ENCODE data around the gene ACOX3.

The ACOX3 gene

DNA sequence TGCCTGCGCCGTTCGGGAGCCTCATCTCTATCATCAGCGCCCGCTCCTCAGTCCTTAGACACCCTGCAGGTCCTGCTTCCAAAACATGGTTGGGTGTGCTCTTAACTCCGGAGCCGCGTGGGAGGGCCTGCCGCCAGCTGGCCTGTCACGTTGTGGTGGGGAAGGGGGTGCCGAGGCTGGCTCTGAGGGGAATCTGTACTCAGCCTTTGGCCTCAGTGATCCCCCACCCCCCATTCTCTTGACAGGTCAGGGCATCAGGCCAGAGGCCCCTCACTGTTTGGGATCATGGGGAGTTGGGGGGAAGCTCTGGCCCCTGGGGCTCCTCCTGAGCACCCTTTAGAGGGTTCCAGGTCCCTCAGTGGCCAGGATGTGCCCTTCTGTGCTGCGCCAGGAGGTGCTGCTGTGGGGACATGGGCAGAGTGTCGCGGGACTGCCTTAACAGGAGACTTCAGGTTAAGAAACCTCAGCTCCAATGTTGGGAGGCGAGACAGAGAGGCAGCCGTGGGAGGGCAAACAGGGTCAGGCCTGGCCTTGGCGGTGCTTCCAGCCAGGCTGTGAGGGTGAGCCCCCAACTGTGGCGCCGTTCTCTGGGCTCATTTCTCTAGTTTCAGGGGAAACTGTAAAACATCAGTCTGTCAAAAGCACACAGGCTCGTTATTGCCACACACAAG is 33.5 kb upstream of the ACOX3 start:
- H3K27ac ChIP-seq (ENCODE audit: low read length): no peak overlapping the region
- no peak overlapping the region for H3K4me3 ChIP-seq (ENCODE audit: low read length)
- H3K9ac ChIP-seq (ENCODE audit: low read depth, low read length): no peak overlapping the region
- H3K36me3 ChIP-seq (ENCODE audit: insufficient read depth, low read depth, low read length): peaks cover 33% of the 10 kb centered on the region
- no peaks in the 10 kb centered on the region for H3K27me3 ChIP-seq (ENCODE audit: insufficient read depth, low read length)
- H3K4me1 ChIP-seq (ENCODE audit: insufficient read depth, low read length): no peaks in the 10 kb centered on the region
- no peaks in the 10 kb centered on the region for H3K9me3 ChIP-seq (ENCODE audit: insufficient read depth, low read depth, low read length)

DNA sequence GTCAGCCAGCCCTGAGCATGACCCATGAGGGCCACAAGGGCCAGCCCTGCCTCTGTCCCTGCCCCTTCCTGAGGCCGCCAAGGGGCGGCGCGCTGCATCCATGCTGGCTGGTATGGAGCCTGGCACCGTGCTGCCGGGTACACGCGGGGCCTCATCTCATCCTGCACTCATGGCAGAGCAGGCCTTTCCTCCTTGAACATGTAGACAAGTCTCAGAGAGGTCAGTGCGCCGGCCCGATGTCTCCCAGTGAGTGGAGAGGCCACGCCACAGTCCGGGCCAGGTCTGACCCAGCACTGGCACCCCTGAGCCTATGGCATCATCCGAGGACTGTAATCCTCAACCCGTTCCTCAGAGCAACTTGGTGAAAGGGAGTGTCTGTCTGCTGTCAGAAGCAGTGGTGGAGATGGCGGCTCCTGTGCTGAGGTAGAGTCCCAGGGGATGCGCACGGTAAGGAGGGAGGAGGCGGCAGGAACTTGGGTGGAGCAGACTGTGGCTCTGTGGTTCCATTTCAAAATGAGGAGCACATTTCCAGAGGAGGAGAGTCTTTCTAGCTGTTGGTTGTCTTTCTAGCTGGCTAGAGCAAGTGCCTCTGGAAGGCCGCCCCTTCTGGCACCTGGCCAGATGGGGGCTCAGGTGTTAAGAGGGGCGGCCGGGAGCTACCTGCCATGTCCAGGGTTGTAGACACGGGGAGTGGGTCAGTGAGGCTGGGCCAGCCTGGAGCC is 32.8 kb upstream of the ACOX3 start:
- Histone ChIP-seq H3K4me1 (ENCODE audit: insufficient read depth, low read length) (no peaks in the 10 kb centered on the region), H3K27me3 (ENCODE audit: insufficient read depth, low read length) (no peaks in the 10 kb centered on the region), H3K9ac (ENCODE audit: low read depth, low read length) (no peak overlapping the region), H3K27ac (ENCODE audit: low read length) (no peak overlapping the region), H3K36me3 (ENCODE audit: insufficient read depth, low read depth, low read length) (peaks cover 38% of the 10 kb centered on the region), H3K9me3 (ENCODE audit: insufficient read depth, low read depth, low read length) (no peaks in the 10 kb centered on the region), H3K4me3 (ENCODE audit: low read length) (no peak overlapping the region)

DNA sequence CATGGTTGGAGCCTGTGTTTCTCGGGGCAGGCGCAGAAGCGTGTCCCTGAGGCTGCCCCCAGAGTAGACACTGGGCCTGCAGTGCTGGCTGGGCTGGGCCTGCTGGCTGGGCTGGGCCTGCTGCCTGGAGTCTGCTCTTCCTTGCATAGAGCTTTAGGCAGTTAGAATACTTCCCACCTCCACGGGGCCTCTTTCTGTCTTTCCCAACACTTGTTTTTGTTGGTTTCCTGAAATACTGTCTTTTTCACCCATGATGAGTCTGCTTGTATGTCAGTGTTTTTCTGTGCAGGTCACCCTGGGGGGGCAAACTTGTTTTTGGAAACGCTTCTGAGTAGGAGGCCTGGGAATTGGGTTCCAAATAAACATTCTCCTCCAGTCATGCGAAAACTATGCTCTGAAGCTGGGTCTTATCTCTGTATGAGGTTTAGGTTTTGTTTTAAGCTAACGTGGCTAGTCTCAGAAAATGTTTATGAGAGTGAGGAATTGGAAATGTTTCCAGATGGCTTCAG is 32.2 kb upstream of the ACOX3 start:
- H3K27ac ChIP-seq (ENCODE audit: low read length): no peak overlapping the region
- no peaks in the 10 kb centered on the region for H3K4me1 ChIP-seq (ENCODE audit: insufficient read depth, low read length)
- H3K9me3 ChIP-seq (ENCODE audit: insufficient read depth, low read depth, low read length): no peaks in the 10 kb centered on the region
- no peak overlapping the region for H3K4me3 ChIP-seq (ENCODE audit: low read length)
- peaks cover 44% of the 10 kb centered on the region for H3K36me3 ChIP-seq (ENCODE audit: insufficient read depth, low read depth, low read length)
- no peaks in the 10 kb centered on the region for H3K27me3 ChIP-seq (ENCODE audit: insufficient read depth, low read length)
- no peak overlapping the region for H3K9ac ChIP-seq (ENCODE audit: low read depth, low read length)

GRCh38 chr4:8472158-8472688 is 31.7 kb upstream of the ACOX3 start:
- no peaks in the 10 kb centered on the region for H3K9me3 ChIP-seq (ENCODE audit: insufficient read depth, low read depth, low read length)
- no peak overlapping the region for H3K27ac ChIP-seq (ENCODE audit: low read length)
- H3K4me1 ChIP-seq (ENCODE audit: insufficient read depth, low read length): no peaks in the 10 kb centered on the region
- peaks cover 46% of the 10 kb centered on the region for H3K36me3 ChIP-seq (ENCODE audit: insufficient read depth, low read depth, low read length)
- H3K9ac ChIP-seq (ENCODE audit: low read depth, low read length): no peak overlapping the region
- no peaks in the 10 kb centered on the region for H3K27me3 ChIP-seq (ENCODE audit: insufficient read depth, low read length)
- H3K4me3 ChIP-seq (ENCODE audit: low read length): no peak overlapping the region

GRCh38 chr4:8471211-8471875 is 30.8 kb upstream of the ACOX3 start:
- no peak overlapping the region for H3K27ac ChIP-seq (ENCODE audit: low read length)
- no peaks in the 10 kb centered on the region for H3K4me1 ChIP-seq (ENCODE audit: insufficient read depth, low read length)
- H3K9me3 ChIP-seq (ENCODE audit: insufficient read depth, low read depth, low read length): no peaks in the 10 kb centered on the region
- no peak overlapping the region for H3K9ac ChIP-seq (ENCODE audit: low read depth, low read length)
- H3K27me3 ChIP-seq (ENCODE audit: insufficient read depth, low read length): no peaks in the 10 kb centered on the region
- no peak overlapping the region for H3K4me3 ChIP-seq (ENCODE audit: low read length)
- peaks cover 45% of the 10 kb centered on the region for H3K36me3 ChIP-seq (ENCODE audit: insufficient read depth, low read depth, low read length)

- H3K27ac ChIP-seq (ENCODE audit: low read length): no peak overlapping the region
- no peaks in the 10 kb centered on the region for H3K9me3 ChIP-seq (ENCODE audit: insufficient read depth, low read depth, low read length)
- no peak overlapping the region for H3K9ac ChIP-seq (ENCODE audit: low read depth, low read length)
- no peaks in the 10 kb centered on the region for H3K27me3 ChIP-seq (ENCODE audit: insufficient read depth, low read length)
- H3K36me3 ChIP-seq (ENCODE audit: insufficient read depth, low read depth, low read length): peaks cover 44% of the 10 kb centered on the region
- H3K4me1 ChIP-seq (ENCODE audit: insufficient read depth, low read length): no peaks in the 10 kb centered on the region
- H3K4me3 ChIP-seq (ENCODE audit: low read length): no peak overlapping the region
Observed at GRCh38 chr4:8470451-8471024, 30.0 kb upstream of the ACOX3 start.

DNA sequence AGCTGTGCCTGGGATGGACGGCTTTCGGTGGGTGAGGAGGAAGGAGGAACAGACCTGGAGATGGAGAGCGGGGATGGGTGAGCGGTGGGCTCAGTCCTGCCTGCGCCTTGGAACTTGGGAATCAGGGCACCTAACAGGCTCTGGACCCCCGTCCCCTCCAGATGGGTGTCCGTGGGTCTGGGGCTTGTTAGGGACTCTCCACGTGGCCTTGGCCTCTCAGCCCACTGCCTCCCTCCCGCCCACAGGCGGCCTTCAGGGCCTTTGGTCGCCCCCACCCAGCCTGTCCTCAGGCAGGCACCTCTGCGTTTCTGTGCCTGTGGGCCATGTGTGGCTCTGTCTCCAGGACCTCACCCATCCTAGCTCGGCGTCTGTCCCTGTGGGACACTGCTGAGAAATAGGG is 29.0 kb upstream of the ACOX3 start:
- H3K9ac ChIP-seq (ENCODE audit: low read depth, low read length): no peak overlapping the region
- no peaks in the 10 kb centered on the region for H3K4me1 ChIP-seq (ENCODE audit: insufficient read depth, low read length)
- no peaks in the 10 kb centered on the region for H3K9me3 ChIP-seq (ENCODE audit: insufficient read depth, low read depth, low read length)
- H3K4me3 ChIP-seq (ENCODE audit: low read length): no peak overlapping the region
- H3K27me3 ChIP-seq (ENCODE audit: insufficient read depth, low read length): no peaks in the 10 kb centered on the region
- peaks cover 53% of the 10 kb centered on the region for H3K36me3 ChIP-seq (ENCODE audit: insufficient read depth, low read depth, low read length)
- no peak overlapping the region for H3K27ac ChIP-seq (ENCODE audit: low read length)

DNA sequence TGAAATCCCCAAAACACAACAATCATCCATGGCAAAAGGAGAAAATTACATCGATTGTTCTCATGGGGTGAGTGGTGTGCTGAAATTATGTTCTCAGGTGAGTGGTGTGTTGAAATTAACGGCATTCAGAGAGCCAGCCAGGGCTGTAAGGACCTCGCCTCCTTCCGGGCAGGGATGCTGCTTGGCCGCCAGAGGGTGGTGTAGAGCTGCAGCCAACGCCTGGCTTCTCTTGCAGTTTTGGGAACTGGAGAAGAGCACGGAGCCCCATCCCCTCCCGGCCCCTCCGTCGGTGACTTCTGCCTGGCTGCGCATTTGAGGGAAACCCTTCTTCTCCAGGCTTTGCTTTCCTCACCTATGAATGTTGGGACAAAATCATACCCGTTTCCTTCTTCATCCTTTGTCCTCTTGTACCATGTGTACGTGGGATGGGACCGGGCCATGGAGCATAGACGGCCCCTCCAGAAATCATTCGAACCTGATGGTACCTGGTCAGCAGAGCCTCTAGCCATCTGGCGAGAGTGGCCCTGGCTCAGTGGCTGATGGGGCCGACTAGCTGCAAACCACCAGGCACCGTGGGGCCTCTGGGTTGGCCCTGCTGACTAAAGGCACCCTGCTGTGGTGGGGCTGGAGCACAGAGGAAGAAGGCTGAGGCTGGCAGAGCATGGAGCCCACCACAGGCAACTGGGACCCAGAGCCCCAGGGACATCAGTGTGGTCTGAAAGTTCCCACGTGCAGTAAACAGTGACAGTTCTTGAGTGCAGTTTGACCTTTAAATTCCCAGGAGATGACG is 28.4 kb upstream of the ACOX3 start:
- Histone ChIP-seq H3K4me3 (ENCODE audit: low read length) (no peak overlapping the region), H3K9ac (ENCODE audit: low read depth, low read length) (no peak overlapping the region), H3K4me1 (ENCODE audit: insufficient read depth, low read length) (no peaks in the 10 kb centered on the region), H3K27me3 (ENCODE audit: insufficient read depth, low read length) (no peaks in the 10 kb centered on the region), H3K36me3 (ENCODE audit: insufficient read depth, low read depth, low read length) (peaks cover 56% of the 10 kb centered on the region), H3K9me3 (ENCODE audit: insufficient read depth, low read depth, low read length) (no peaks in the 10 kb centered on the region), H3K27ac (ENCODE audit: low read length) (no peak overlapping the region)

DNA sequence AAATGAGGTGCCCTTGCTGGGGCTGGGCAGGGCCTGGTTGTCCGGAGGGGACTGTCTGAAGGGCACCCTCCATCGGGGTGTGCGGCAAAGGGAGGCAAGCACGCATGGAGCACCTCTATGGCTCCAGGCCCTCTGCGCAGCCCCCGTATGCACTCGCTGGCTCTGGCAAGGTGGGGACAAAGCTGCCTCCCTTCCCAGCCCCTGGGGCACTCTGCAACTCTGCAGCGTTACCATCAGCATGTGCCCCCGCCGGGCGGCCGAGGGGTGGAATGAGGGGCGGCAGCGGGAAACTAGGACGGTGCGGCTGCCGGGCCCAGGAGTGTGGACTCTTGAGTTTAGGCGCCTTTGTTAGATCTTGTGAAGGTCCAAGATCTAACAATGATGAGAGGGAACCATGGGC is 26.5 kb upstream of the ACOX3 start:
- H3K9me3 ChIP-seq (ENCODE audit: insufficient read depth, low read depth, low read length): no peaks in the 10 kb centered on the region
- H3K36me3 ChIP-seq (ENCODE audit: insufficient read depth, low read depth, low read length): peaks cover 58% of the 10 kb centered on the region
- no peak overlapping the region for H3K27ac ChIP-seq (ENCODE audit: low read length)
- H3K4me1 ChIP-seq (ENCODE audit: insufficient read depth, low read length): no peaks in the 10 kb centered on the region
- H3K4me3 ChIP-seq (ENCODE audit: low read length): no peak overlapping the region
- H3K9ac ChIP-seq (ENCODE audit: low read depth, low read length): no peak overlapping the region
- H3K27me3 ChIP-seq (ENCODE audit: insufficient read depth, low read length): no peaks in the 10 kb centered on the region

DNA sequence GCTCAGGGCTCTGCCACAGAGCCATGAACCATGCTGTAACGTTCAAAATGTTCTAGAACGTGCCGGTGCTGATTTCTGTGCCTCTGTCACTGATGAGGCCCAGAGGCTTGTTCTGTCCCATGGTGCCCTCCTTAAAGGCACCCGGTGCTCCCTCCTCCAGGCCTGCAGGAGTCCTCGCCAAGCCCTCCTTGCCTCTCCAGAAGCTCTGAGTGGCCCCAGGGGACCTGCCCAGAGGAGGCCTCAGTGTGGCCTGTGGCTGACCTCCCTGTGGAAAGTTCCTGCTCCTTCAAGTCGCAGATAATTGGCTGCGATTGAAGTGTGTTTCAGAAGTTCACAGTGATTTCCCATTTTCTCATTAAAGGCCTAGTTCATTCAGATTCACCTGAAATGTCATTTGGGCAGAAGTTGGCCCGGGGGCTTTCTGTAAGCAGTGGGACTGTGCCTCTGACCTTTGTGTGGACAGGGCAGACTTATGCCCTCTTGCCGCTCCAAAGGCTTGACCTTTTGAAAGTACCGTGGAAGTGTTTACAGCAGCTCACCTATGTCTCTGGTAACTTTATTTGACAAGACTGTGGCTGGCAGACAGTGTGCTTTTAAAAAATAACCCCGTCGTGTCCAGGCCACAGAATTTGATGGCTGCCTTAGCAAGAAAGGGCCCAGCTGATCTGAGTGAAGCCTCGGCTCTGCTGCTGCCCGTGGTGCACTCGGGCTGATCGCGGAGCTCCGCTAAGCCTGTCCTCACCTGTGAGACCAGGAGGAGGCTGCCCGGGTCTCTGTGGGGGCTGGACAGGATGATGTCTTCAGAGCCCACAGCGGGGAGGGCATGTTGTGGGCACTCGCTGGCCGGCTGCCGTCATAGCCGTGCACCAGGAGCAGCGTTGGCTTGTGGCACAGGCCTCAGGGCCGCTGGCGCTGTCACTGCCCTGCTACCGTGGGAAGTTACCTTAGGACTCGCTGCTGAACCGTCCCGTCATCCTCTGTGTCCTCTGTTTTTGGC is 25.4 kb upstream of the ACOX3 start:
- Histone ChIP-seq H3K9ac (ENCODE audit: low read depth, low read length) (no peak overlapping the region), H3K27ac (ENCODE audit: low read length) (no peak overlapping the region), H3K36me3 (ENCODE audit: insufficient read depth, low read depth, low read length) (peaks cover 57% of the 10 kb centered on the region), H3K4me1 (ENCODE audit: insufficient read depth, low read length) (no peaks in the 10 kb centered on the region), H3K9me3 (ENCODE audit: insufficient read depth, low read depth, low read length) (no peaks in the 10 kb centered on the region), H3K27me3 (ENCODE audit: insufficient read depth, low read length) (no peaks in the 10 kb centered on the region), H3K4me3 (ENCODE audit: low read length) (no peak overlapping the region)

Data from iPS-20b (cell line).